GM12878 (cell line): ENCODE data around the gene PHACTR1. TPM values are rescaled to one million over a fixed set of nuclear protein-coding genes. Genes with fewer than 3 reads are reported as not detected.

ENCODE experiments used
- ATAC-seq: fragments of 200-7000 bp; cut with Tn5 transposase; 3 replicates; pipeline ENCODE4 v1.9.1; 2020; ENCODE audit warnings: mild to moderate bottlenecking, moderate library complexity
- BruUV-seq: library from RNA; stranded (reverse); fragments of 400-500 nt; replicated peaks from 2 replicates; lab custom pipeline; 2021; lab: Mats Ljungman, UMichigan
- CTCF ChIA-PET: fragments of 300-600 bp; sonication (Branson Sonifier 250); formaldehyde crosslinking; extraction: SDS; loops from one replicate; lab custom pipeline; 2021; ENCODE audit warnings: inconsistent platforms; lab: Yijun Ruan, JAX
- POLR2A ChIA-PET: fragments of 350-600 bp; formaldehyde crosslinking; extraction: SDS; loops from one replicate; lab custom pipeline; 2021; ENCODE audit warnings: inconsistent platforms; lab: Charles Lee
- RAD21 ChIA-PET: fragments of 300-600 bp; sonication (Branson Sonifier 250); formaldehyde crosslinking; loops from one replicate; lab custom pipeline; 2023; ENCODE audit warnings: antibody characterized with exemption; ENCODE audit not compliant: unreplicated experiment; lab: Charles Lee
- SMC1A ChIA-PET: fragments of 300-600 bp; sonication (Branson Sonifier 250); formaldehyde crosslinking; loops from one replicate; lab custom pipeline; 2023; ENCODE audit not compliant: unreplicated experiment, uncharacterized antibody; lab: Charles Lee
- DNase-seq: peaks from one replicate; pipeline ENCODE4 v3.0.0-alpha.2; 2011; ENCODE audit warnings: low read depth, low spot score
- FAIRE-seq: peaks from 3 replicates; lab custom pipeline; 2011; peaks lifted over from hg19 to GRCh38; lab: Jason Lieb, UNC
- H2AFZ ChIP-seq: 2 replicates; pipeline ENCODE4 v1.6.0; 2011; ENCODE audit warnings: low read depth, low read length, control low read depth; ENCODE audit not compliant: control insufficient read depth
- H3K27ac ChIP-seq: 2 replicates; pipeline ENCODE4 v1.5.1; 2011; ENCODE audit warnings: control low read depth; ENCODE audit not compliant: control insufficient read depth, insufficient read depth
- H3K27me3 ChIP-seq, 2 experiments: replicated peaks in 1 of 2; 2 replicates each; pipeline versions ENCODE4 v1.6.0 to v1.6.1; 2011; ENCODE audit warnings: low read length in 1 of 2; ENCODE audit not compliant: control insufficient read depth in 2 of 2, insufficient read depth in 2 of 2
- H3K36me3 ChIP-seq, 2 experiments: 2 replicates each; pipeline ENCODE4 v1.5.1; 2011; ENCODE audit warnings: low read length in 1 of 2; ENCODE audit not compliant: control insufficient read depth in 2 of 2, insufficient read depth in 2 of 2
- H3K4me1 ChIP-seq: 2 replicates; pipeline ENCODE4 v1.6.1; 2011; ENCODE audit warnings: mild to moderate bottlenecking, low read length, moderate library complexity, mixed read lengths; ENCODE audit not compliant: control insufficient read depth, insufficient read depth
- H3K4me2 ChIP-seq: 2 replicates; pipeline ENCODE4 v1.6.0; 2011; ENCODE audit warnings: control low read depth; ENCODE audit not compliant: control insufficient read depth, insufficient read depth
- H3K4me3 ChIP-seq: fragments of 200-600 bp; sonication (generic); 2 replicates; pipeline ENCODE4 v1.5.1; 2016
- H3K79me2 ChIP-seq: 2 replicates; pipeline ENCODE4 v1.6.0; 2011; ENCODE audit warnings: low read length; ENCODE audit not compliant: control insufficient read depth, insufficient read depth
- H3K9ac ChIP-seq: 2 replicates; pipeline ENCODE4 v1.8.0; 2011; ENCODE audit warnings: low read length, control low read depth, mixed read lengths; ENCODE audit not compliant: control insufficient read depth, insufficient read depth
- H3K9me3 ChIP-seq: replicated peaks from 3 replicates; pipeline ENCODE4 v1.5.1; 2011; ENCODE audit warnings: mild to moderate bottlenecking, low read length; ENCODE audit not compliant: control insufficient read depth, insufficient read depth
- H4K20me1 ChIP-seq: 2 replicates; pipeline ENCODE4 v1.6.0; 2011; ENCODE audit not compliant: control insufficient read depth, insufficient read depth
- BCL11A ChIP-seq: IDR thresholded peaks from 2 replicates; pipeline ENCODE4 v1.6.1; 2011; ENCODE audit warnings: low read depth, low read length
- BRCA1 ChIP-seq: IDR thresholded peaks from 2 replicates; pipeline ENCODE4 v1.6.1; 2011; ENCODE audit warnings: low read depth, low read length, improper control_type of control experiment
- CHD4 ChIP-seq: fragments of 200-600 bp; sonication (generic); IDR thresholded peaks from 2 replicates; pipeline ENCODE4 v1.6.1; 2016; ENCODE audit warnings: mild to moderate bottlenecking
- EED ChIP-seq: sonication (generic); IDR thresholded peaks from 2 replicates; pipeline ENCODE4 v1.6.1; 2016; ENCODE audit warnings: antibody characterized with exemption, low read depth
- HDAC6 ChIP-seq: fragments of 200-600 bp; sonication (generic); IDR thresholded peaks from one replicate; pipeline ENCODE4 v1.8.0; 2017; ENCODE audit warnings: antibody characterized with exemption; ENCODE audit not compliant: unreplicated experiment
- NBN ChIP-seq: fragments of 450-650 bp; IDR thresholded peaks from 2 replicates; pipeline ENCODE4 v1.6.1; 2016
- NFXL1 ChIP-seq: fragments of 450-650 bp; IDR thresholded peaks from 2 replicates; pipeline ENCODE4 v1.6.1; 2017; ENCODE audit warnings: antibody characterized with exemption, mild to moderate bottlenecking, borderline replicate concordance
- NFYA ChIP-seq: IDR thresholded peaks from 2 replicates; pipeline ENCODE4 v1.6.1; 2011; ENCODE audit warnings: low read depth, mild to moderate bottlenecking, low read length, improper control_type of control experiment, borderline replicate concordance
- POLR2AphosphoS2 ChIP-seq: IDR thresholded peaks from 2 replicates; pipeline ENCODE4 v1.6.1; 2011; ENCODE audit warnings: low read depth, mild to moderate bottlenecking, low read length, improper control_type of control experiment, moderate library complexity
- RCOR1 ChIP-seq: conservative IDR thresholded peaks from 2 replicates; pipeline ENCODE4 v1.6.1; 2012; ENCODE audit warnings: low read depth, low read length, improper control_type of control experiment
- RUNX3 ChIP-seq: IDR thresholded peaks from 2 replicates; pipeline ENCODE4 v1.6.1; 2012; ENCODE audit warnings: low read length, inconsistent platforms
- SMAD5 ChIP-seq: IDR thresholded peaks from 2 replicates; pipeline ENCODE4 v1.6.1; 2016; ENCODE audit warnings: antibody characterized with exemption, low read depth
- SP1 ChIP-seq: IDR thresholded peaks from one replicate; pipeline ENCODE4 v1.6.1; 2011; ENCODE audit warnings: low read depth, low read length
- TAF1 ChIP-seq: IDR thresholded peaks from 2 replicates; pipeline ENCODE4 v1.6.1; 2011; ENCODE audit warnings: mild to moderate bottlenecking, low read depth, low read length, borderline replicate concordance
- TBL1XR1 ChIP-seq: IDR thresholded peaks from 2 replicates; pipeline ENCODE4 v1.6.1; 2012; ENCODE audit warnings: low read depth, low read length, improper control_type of control experiment
- TCF3 ChIP-seq: IDR thresholded peaks from 2 replicates; pipeline ENCODE4 v1.6.1; 2012; ENCODE audit warnings: low read depth, mild to moderate bottlenecking, low read length, borderline replicate concordance; ENCODE audit not compliant: insufficient read depth
- ZNF274 ChIP-seq: IDR thresholded peaks from one replicate; pipeline ENCODE4 v1.8.0; 2011; ENCODE audit not compliant: insufficient read length, insufficient read depth
- WGBS: methylation state at CpG from one replicate; pipeline ENCODE4 v1.1.6; 2016; ENCODE audit warnings: low lambda C conversion rate; ENCODE audit not compliant: insufficient replicate concordance, insufficient coverage; ENCODE audit errors: missing lambda C conversion rate; 5-methylcytosine and 5-hydroxymethylcytosine counted together
- in situ Hi-C: fragments of 300-500 bp; cut with MboI; formaldehyde crosslinking; loops from 9 replicates; pipeline ENCODE4 v1.14.3; 2018; ENCODE audit warnings: mixed read lengths
- intact Hi-C: fragments of 100-400 bp; cut with micrococcal nuclease; formaldehyde crosslinking; loops from one replicate; pipeline ENCODE4 v1.14.2; 2022; ENCODE audit not compliant: unreplicated experiment
- polyA plus RNA-seq, 11 experiments: library from polyadenylated mRNA; depleted of rRNA in 4 of 11; unstranded in 6 of 11; stranded (reverse) in 5 of 11; fragments of >200 nt; fragmentation: Nextera tagmentation in 4 of 11; fragmentation: Illumina TruSeq in 1 of 11; extraction: Ambion mirVana in 4 of 11; extraction: Trizol in 1 of 11; gene quantifications; 1 replicate in 1 of 11; 2 replicates in 10 of 11; pipeline versions ENCODE4 v1.2.1 to v1.2.3, GENCODE V29; 2011 to 2016; ENCODE audit warnings: inconsistent platforms in 2 of 11, missing spikeins in 2 of 11, low read depth in 1 of 11
- total RNA-seq, 4 experiments: library from RNA; depleted of rRNA in 3 of 4; stranded (reverse); fragments of >200 nt in 3 of 4; fragmentation: Illumina TruSeq in 1 of 4; extraction: Trizol in 1 of 4; gene quantifications; 2 replicates each; pipeline versions ENCODE4 v1.2.1 to v1.2.3, GENCODE V29; 2013 to 2021
- TF ChIP-seq, protein P1 (sequence below): IDR thresholded peaks from 2 replicates; pipeline ENCODE4 v1.6.1; 2011; ENCODE audit warnings: low read depth, low read length, improper control_type of control experiment, borderline replicate concordance
- TF ChIP-seq, protein P2 (sequence below): fragments of 450-650 bp; IDR thresholded peaks from 2 replicates; pipeline ENCODE4 v1.6.1; 2017; ENCODE audit warnings: mild to moderate bottlenecking, moderate library complexity
- TF ChIP-seq, protein P3 (sequence below): IDR thresholded peaks from 2 replicates; pipeline ENCODE4 v1.6.1; 2012; ENCODE audit warnings: low read depth, low read length, improper control_type of control experiment

PHACTR1 gene
- total and polyA plus RNA-seq, 10 of the 15 experiments (the other 5 are each of a cell fraction or from before 2014, with no cell fraction given): 34.2 to 94.6 (median 62.3) TPM

DNA sequence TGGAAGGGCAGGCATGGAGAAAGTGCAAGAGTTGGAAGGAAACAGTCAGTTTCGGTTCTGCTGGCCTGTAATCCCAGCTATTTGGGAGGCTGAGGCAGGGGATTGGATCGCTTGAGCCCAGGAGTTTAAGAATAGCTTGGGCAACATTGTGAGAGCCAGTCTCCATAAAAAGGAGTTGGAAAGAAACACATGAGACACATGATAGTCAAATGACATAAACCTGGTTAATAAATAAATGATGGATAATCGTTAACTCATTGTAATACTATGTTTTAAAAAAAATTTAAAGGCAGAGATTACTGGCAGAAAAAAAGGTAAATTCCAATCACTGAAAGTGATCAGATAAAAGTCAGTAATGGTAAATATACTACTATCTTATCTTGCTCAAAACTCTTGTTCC, 37.2 kb upstream of the PHACTR1 start (continued):
- TF ChIP-seq TCF3 (no peak), TBL1XR1 (no peak), CHD4 (no peak), SP1 (no peak)

DNA sequence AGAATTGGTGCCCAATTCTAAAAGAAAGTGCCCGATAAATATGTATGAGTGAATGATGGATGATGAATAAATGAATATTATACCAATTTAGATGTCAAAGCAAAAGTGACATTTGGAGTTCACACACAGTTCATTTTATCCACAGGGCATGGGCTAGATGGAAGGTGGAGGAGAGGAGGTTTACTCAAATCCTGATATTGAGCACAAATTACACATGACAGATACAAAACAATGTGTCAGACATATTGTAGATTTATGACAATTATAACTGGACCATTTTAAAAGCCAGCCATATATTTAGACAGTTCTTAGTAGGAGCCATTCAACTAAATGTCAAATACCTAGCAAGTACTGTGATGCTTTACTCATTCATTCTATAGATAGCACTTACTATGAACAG, 23.4 kb upstream of the PHACTR1 start:
- in situ Hi-C loops: no loop called here
- H3K4me3 ChIP-seq: no peak overlapping the region
- TF ChIP-seq SMAD5 (no peak), EED (no peak), NBN (no peak), ZNF274 (no peak), NFXL1 (no peak), HDAC6 (no peak), BRCA1 (no peak), RUNX3 (no peak), RCOR1 (no peak), TAF1 (no peak), NFYA (no peak), BCL11A (no peak), POLR2AphosphoS2 (no peak)
- TF ChIP-seq, protein P1, sequence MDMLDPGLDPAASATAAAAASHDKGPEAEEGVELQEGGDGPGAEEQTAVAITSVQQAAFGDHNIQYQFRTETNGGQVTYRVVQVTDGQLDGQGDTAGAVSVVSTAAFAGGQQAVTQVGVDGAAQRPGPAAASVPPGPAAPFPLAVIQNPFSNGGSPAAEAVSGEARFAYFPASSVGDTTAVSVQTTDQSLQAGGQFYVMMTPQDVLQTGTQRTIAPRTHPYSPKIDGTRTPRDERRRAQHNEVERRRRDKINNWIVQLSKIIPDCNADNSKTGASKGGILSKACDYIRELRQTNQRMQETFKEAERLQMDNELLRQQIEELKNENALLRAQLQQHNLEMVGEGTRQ: no peak
- TF ChIP-seq, protein P2, sequence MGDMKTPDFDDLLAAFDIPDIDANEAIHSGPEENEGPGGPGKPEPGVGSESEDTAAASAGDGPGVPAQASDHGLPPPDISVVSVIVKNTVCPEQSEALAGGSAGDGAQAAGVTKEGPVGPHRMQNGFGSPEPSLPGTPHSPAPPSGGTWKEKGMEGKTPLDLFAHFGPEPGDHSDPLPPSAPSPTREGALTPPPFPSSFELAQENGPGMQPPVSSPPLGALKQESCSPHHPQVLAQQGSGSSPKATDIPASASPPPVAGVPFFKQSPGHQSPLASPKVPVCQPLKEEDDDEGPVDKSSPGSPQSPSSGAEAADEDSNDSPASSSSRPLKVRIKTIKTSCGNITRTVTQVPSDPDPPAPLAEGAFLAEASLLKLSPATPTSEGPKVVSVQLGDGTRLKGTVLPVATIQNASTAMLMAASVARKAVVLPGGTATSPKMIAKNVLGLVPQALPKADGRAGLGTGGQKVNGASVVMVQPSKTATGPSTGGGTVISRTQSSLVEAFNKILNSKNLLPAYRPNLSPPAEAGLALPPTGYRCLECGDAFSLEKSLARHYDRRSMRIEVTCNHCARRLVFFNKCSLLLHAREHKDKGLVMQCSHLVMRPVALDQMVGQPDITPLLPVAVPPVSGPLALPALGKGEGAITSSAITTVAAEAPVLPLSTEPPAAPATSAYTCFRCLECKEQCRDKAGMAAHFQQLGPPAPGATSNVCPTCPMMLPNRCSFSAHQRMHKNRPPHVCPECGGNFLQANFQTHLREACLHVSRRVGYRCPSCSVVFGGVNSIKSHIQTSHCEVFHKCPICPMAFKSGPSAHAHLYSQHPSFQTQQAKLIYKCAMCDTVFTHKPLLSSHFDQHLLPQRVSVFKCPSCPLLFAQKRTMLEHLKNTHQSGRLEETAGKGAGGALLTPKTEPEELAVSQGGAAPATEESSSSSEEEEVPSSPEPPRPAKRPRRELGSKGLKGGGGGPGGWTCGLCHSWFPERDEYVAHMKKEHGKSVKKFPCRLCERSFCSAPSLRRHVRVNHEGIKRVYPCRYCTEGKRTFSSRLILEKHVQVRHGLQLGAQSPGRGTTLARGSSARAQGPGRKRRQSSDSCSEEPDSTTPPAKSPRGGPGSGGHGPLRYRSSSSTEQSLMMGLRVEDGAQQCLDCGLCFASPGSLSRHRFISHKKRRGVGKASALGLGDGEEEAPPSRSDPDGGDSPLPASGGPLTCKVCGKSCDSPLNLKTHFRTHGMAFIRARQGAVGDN: no peak
- TF ChIP-seq, protein P3, sequence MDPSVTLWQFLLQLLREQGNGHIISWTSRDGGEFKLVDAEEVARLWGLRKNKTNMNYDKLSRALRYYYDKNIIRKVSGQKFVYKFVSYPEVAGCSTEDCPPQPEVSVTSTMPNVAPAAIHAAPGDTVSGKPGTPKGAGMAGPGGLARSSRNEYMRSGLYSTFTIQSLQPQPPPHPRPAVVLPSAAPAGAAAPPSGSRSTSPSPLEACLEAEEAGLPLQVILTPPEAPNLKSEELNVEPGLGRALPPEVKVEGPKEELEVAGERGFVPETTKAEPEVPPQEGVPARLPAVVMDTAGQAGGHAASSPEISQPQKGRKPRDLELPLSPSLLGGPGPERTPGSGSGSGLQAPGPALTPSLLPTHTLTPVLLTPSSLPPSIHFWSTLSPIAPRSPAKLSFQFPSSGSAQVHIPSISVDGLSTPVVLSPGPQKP: no peak
- no peak overlapping the region for H3K4me2 ChIP-seq
- CTCF ChIA-PET: no interaction called here
- no peaks in the 10 kb centered on the region for H3K4me1 ChIP-seq
- WGBS: 84% methylated on average over 1 of the region's 1 CpG
- no peaks in the 10 kb centered on the region for H3K79me2 ChIP-seq
- H4K20me1 ChIP-seq: no peaks in the 10 kb centered on the region
- no TSS peak for BruUV-seq
- H3K27me3 ChIP-seq: no peaks in the 10 kb centered on the region; a peak in 1 of 4 replicates
- H3K36me3 ChIP-seq: no peaks in the 10 kb centered on the region
- SMC1A ChIA-PET: no interaction called here
- H3K27ac ChIP-seq: no peak overlapping the region
- ATAC-seq (no peak), DNase-seq (no peak), FAIRE-seq (no peak)
- no peak overlapping the region for H2AFZ ChIP-seq
- H3K9ac ChIP-seq: no peak overlapping the region
- intact Hi-C loops: no loop called here
- no peaks in the 10 kb centered on the region for H3K9me3 ChIP-seq
- RAD21 ChIA-PET: no interaction called here
- POLR2A ChIA-PET: no interaction called here
